SK-N-SH treated with all-trans-retinoic acid at 6 μM for 48 hours (cell line): ENCODE data around the gene STAMBPL1.

Source experiments
- ATAC-seq: fragments of 200-7000 bp; cut with Tn5 transposase; 3 replicates; pipeline ENCODE4 v1.9.1; 2020; ENCODE audit warnings: mild to moderate bottlenecking, moderate library complexity
- BACH2 ChIP-seq: fragments of 250-450 bp; sonication (Bioruptor Pico); IDR thresholded peaks from 2 replicates; pipeline ENCODE4 v1.9.0; 2021; ENCODE audit warnings: mild to moderate bottlenecking, borderline replicate concordance
- CSDC2 ChIP-seq: fragments of 250-450 bp; sonication (Bioruptor Pico); IDR thresholded peaks from 2 replicates; pipeline ENCODE4 v1.5.0; 2020; ENCODE audit warnings: mild to moderate bottlenecking, moderate library complexity
- CSRNP3 ChIP-seq: fragments of 250-450 bp; sonication (Bioruptor Pico); IDR thresholded peaks from 2 replicates; pipeline ENCODE4 v1.5.1; 2021; ENCODE audit warnings: mild to moderate bottlenecking, moderate library complexity
- ESRRG ChIP-seq: fragments of 250-450 bp; sonication (Bioruptor Pico); IDR thresholded peaks from 2 replicates; pipeline ENCODE4 v1.6.1; 2021; ENCODE audit warnings: mild to moderate bottlenecking
- GLIS3 ChIP-seq: fragments of 250-450 bp; sonication (Bioruptor Pico); IDR thresholded peaks from 2 replicates; pipeline ENCODE4 v1.5.0; 2020; ENCODE audit warnings: mild to moderate bottlenecking, moderate library complexity
- OSR1 ChIP-seq: fragments of 250-450 bp; sonication (Bioruptor Pico); IDR thresholded peaks from 2 replicates; pipeline ENCODE4 v1.8.0; 2022; ENCODE audit warnings: moderate library complexity, mild to moderate bottlenecking, inconsistent platforms
- PPARA ChIP-seq: fragments of 250-450 bp; sonication (Bioruptor Pico); IDR thresholded peaks from 2 replicates; pipeline ENCODE4 v1.5.0; 2020; ENCODE audit warnings: mild to moderate bottlenecking, borderline replicate concordance
- RARB ChIP-seq: fragments of 250-450 bp; sonication (Bioruptor Pico); IDR thresholded peaks from 2 replicates; pipeline ENCODE4 v1.8.0; 2021; ENCODE audit warnings: mild to moderate bottlenecking, moderate library complexity
- TOX ChIP-seq: fragments of 250-450 bp; sonication (Bioruptor Pico); IDR thresholded peaks from 2 replicates; pipeline ENCODE4 v1.8.0; 2021; ENCODE audit warnings: mild to moderate bottlenecking, moderate library complexity, borderline replicate concordance
- TSHZ2 ChIP-seq: fragments of 250-450 bp; sonication (Bioruptor Pico); IDR thresholded peaks from 2 replicates; pipeline ENCODE4 v1.5.0; 2020; ENCODE audit warnings: mild to moderate bottlenecking, moderate library complexity
- ZC3H10 ChIP-seq: fragments of 250-450 bp; sonication (Bioruptor Pico); IDR thresholded peaks from 2 replicates; pipeline ENCODE4 v1.5.1; 2021; ENCODE audit warnings: mild to moderate bottlenecking, moderate library complexity
- ZFP3 ChIP-seq: fragments of 250-450 bp; sonication (Bioruptor Pico); IDR thresholded peaks from 2 replicates; pipeline ENCODE4 v1.5.0; 2020; ENCODE audit warnings: mild to moderate bottlenecking, moderate library complexity
- ZNF70 ChIP-seq: fragments of 450-650 bp; formaldehyde crosslinking; IDR thresholded peaks from 2 replicates; pipeline ENCODE4 v1.5.0; 2020; ENCODE audit warnings: mild to moderate bottlenecking, moderate library complexity
- ZNF8 ChIP-seq: fragments of 450-650 bp; formaldehyde crosslinking; IDR thresholded peaks from 2 replicates; pipeline ENCODE4 v1.5.0; 2020; ENCODE audit warnings: mild to moderate bottlenecking, moderate library complexity
- TF ChIP-seq, protein P1 (sequence below): fragments of 250-450 bp; sonication (Bioruptor Pico); IDR thresholded peaks from 2 replicates; pipeline ENCODE4 v1.5.1; 2020; ENCODE audit warnings: low read depth, mild to moderate bottlenecking, moderate library complexity

Gene STAMBPL1

DNA sequence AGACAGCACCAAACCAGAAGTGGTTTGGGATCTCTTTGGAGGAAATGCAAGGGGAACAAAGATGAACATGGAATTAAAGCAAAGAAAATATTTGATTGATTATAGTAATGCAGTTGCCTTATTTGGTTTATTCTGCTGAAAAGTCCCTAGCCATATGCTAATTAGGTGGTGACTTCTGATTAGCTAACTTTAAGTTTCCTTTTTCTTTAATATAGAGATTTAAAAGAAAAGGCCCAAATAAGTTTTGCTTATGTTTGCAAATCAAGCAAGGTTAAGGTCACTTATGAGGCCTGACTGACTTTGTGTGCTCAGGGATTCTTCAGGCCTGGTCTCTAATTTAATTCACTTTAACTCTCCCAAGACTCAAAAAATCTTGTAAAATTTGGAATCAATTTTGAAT is 22.2 kb upstream of the STAMBPL1 start (continued):
- TF ChIP-seq, protein P1, sequence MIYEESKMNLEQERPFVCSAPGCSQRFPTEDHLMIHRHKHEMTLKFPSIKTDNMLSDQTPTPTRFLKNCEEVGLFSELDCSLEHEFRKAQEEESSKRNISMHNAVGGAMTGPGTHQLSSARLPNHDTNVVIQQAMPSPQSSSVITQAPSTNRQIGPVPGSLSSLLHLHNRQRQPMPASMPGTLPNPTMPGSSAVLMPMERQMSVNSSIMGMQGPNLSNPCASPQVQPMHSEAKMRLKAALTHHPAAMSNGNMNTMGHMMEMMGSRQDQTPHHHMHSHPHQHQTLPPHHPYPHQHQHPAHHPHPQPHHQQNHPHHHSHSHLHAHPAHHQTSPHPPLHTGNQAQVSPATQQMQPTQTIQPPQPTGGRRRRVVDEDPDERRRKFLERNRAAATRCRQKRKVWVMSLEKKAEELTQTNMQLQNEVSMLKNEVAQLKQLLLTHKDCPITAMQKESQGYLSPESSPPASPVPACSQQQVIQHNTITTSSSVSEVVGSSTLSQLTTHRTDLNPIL (CRISPR knock-in tag), result no peak
- TF ChIP-seq ESRRG (CRISPR knock-in tag), result no peak
- TF ChIP-seq CSRNP3, result no peak
- no peak for TF ChIP-seq TOX (CRISPR knock-in tag)

DNA sequence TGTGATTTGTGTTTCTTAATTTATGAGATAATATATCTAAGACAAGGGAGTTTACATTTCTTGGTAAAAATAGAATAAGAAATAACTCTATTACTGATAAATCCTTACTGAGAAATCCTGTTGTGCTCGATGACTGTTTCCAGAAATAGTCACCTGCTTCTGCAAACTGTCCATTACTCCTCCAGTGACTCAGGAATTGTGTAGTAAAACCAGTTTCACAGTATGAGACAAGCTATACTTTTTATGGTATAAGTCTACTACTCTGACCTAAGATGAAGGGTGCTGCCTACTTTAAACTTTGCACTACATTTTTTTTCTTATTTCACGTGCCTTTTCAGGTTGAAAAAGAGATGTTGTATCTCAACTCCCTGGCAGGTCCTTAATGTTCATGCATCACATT is 21.6 kb upstream of the STAMBPL1 start:
- no peak for TF ChIP-seq RARB (CRISPR knock-in tag)
- no peak for ATAC-seq

DNA sequence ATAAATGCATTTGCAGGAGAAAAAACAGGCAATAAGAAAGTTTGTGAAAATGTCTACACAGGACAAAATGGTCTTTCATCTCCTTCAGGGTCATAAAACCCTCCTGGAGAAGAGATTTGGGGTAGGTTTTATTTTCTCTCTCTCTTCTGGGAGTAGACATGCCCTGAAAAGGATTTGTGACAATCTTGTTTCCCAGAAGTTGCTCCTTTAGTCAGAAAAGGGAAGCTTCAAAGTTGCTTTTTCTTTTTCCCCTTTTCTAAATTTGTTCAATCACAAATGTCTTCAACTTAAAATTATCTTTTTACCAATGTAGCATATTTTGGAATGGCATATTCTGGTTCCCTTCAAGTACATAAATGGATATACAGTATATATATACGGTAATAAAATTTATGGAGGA is 19.0 kb upstream of the STAMBPL1 start:
- TF ChIP-seq ZFP3 (CRISPR knock-in tag) (no peak), GLIS3 (no peak), CSRNP3 (no peak), PPARA (CRISPR knock-in tag) (no peak), TOX (CRISPR knock-in tag) (no peak)
- ATAC-seq, result no peak

GRCh38 chr10:88865281-88865876 is 14.7 kb upstream of the STAMBPL1 start:
- ATAC-seq, result peak; percentile 72
- TF ChIP-seq OSR1, result no peak
- no peak for TF ChIP-seq ZFP3 (CRISPR knock-in tag)
- TF ChIP-seq, protein P1 (CRISPR knock-in tag), result no peak
- TF ChIP-seq ZNF8 (CRISPR knock-in tag), result no peak
- no peak for TF ChIP-seq TSHZ2 (CRISPR knock-in tag)
- TF ChIP-seq CSDC2 (CRISPR knock-in tag), result no peak

DNA sequence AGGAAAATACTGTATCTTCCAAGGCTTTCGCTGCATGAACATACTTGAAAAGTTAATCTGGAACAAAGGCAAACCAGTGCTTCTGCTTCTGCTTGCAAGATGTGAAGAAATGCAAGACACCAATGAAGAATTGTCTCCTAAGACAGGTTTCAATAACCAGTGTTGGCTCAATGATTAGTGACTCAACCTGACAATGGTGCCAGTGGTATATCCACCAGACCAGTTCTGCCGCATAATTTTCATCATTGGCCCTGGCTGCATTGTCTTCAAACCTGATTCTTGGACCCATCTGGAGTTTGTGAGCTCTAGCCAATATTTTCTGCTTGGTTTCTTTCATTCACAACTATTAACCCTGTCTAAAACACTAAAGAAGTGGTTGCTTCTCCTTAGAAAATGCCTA is 13.6 kb upstream of the STAMBPL1 start:
- TF ChIP-seq ZNF70 (CRISPR knock-in tag) (no peak), ZNF8 (CRISPR knock-in tag) (no peak), GLIS3 (no peak), ZC3H10 (no peak), BACH2 (CRISPR knock-in tag) (no peak), TSHZ2 (CRISPR knock-in tag) (no peak), CSRNP3 (no peak)
- ATAC-seq, result no peak
